Occipital lobe (tissue), 2 donors: ENCODE data around the gene UBXN10. TPM values are rescaled to one million over a fixed set of nuclear protein-coding genes. Genes with fewer than 3 reads are reported as not detected.

Source experiments
- DNase-seq: peaks from one replicate; lab custom pipeline; 2025; lab: John Stamatoyannopoulos, UW
- total RNA-seq: library from RNA; depleted of rRNA; stranded (reverse); fragments of >200 nt; gene quantifications from one replicate; pipeline ENCODE4 v1.2.3, GENCODE V29; 2014

UBXN10 gene
- total RNA-seq, 1 donor from 2014 or later = 1.6 TPM

DNA sequence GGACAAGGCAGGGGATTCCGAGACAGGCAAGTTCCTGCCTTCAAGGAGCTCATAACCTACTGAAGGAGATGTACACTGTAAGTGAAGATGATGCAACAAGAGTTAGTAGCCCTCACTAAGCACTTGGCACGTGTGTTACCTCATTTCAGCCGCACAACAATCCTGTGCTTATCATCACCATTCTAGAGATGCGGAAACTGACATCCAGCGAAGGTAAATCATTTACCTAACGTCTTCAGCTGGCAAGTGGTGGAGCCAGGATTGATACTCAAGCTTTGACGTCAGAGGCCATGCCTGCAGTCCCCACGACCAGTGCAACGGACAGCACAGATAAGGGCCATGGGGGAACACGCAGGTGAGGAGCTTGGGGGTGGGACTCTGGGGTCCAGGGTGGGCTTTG is 2.9 kb upstream of the UBXN10 start:
- no peak for DNase-seq

DNA sequence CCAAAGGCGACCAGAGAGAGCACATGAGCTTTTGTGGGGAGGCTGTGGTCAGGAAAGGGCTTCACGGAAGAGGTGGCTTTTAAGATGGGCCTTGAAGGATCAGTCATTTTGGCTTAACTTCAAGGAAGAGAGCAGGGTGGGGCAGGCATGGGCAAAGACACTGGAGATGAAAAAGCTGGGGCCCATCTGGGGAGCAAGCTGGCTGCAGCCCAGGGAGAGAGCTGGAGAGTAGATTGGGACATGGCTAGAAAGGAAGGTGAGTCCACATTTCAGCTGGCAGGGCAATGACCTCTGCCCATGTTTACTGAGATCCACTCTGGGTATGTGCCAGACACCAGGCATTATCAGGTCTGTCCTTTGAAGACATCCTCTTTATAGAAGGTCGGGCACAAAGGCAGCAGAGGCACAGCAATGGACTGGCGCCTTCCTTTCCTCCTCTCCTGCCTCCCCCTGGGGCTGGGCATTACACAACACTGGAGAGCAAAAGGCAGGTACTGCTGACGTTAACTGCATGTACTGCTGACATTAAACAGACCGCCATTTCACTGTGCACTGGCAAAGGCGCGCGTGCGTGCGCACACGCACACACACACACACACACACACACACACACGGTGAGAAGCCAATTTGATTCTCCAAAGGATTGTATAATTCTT is 2.2 kb upstream of the UBXN10 start:
- DNase-seq = no peak

DNA sequence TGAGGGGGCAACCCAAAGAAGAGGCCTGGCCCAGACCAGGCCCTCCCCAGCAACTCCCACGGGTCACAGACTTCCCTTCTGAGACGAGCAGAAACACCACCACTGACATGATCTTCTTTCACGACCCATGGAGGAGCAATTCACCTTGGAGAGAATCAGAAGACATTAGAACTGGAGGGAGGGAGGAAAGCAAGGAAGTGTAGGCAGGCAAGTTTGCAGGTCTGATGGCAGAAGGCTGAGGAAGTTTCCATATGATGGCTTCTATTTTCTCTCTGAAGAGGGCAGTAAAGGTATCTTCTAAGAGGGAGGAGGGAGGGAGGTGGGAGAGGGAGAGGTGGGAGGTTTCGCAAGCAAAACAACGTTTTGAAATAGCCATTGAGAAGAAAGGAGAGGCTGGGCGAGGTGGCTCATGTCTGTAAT is 1.4 kb upstream of the UBXN10 start:
- no peak for DNase-seq

DNA sequence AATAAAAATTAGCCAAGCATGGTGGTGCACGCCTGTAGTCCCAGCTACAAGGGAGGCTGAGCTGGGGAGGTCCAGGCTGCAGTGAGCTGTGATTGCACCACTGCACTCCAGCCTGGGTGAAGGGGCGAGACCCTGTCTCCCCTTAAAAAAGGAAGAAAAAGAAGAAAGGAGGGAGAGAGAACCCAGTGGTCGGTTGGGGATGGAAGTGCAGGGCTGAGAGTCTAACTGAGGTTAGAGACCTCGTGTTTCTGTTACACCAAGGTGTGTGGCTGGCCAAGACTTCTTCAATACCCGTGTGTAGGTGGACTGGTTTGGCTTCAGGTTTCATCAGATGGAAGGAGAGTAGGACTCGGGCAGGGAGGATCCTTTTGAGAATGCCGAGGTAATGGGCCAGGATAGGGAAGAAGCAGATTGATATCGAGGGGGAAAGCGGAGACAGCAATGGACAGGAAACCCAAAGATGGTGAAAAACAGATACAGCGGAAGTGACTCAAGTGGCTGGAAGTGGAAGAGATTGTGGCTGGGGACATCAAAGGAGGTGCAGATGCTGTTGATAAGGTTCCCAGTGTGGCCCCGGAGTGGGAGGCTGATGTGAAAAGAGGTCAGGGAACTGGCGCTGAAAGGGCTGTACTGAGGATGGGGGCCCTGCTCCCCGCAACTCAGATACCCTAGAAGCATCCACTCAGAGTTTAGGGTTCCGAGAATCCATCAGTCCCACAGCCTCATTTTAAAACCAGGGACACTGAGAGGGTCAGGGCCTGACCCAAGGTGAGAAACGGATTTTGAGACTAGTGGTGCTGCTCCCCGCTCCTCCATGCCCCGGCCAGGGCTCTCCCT is 681 bp upstream of the UBXN10 start:
- DNase-seq = no peak

DNA sequence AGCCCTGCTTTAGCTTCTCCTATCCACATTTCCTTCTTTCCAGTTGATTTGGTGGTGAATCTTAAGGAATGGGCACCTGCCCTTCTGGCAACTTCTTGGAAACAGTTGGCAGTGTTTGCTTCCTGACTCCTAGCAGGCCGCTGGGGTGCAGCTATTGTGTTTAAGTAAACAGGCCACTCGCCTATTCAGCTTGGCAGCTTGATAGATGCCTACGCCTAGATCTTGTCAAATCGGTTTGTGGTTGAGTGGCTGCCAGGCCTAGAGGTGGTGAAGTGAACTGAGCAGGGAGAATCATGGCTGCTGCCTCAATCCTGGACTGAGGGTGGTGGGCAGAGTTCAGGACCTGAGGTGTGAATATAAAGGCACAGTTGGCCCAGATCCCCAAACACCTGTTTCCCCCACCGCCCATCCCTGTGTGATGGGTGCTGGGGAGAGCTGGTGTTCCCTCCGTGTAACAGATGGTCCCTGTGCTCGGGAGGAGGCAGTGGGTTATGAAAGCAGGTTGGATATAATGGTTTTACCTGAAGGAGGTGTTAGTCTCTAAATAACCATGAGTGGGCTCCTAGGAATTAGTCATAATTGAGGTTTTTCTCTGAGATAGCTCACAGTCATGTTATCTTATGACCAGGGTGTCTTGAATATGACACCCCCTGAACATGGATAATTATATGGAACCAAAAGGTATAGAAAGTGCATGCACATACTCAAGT is 1.4 kb downstream of the UBXN10 start:
- peak; percentile 69 for DNase-seq

DNA sequence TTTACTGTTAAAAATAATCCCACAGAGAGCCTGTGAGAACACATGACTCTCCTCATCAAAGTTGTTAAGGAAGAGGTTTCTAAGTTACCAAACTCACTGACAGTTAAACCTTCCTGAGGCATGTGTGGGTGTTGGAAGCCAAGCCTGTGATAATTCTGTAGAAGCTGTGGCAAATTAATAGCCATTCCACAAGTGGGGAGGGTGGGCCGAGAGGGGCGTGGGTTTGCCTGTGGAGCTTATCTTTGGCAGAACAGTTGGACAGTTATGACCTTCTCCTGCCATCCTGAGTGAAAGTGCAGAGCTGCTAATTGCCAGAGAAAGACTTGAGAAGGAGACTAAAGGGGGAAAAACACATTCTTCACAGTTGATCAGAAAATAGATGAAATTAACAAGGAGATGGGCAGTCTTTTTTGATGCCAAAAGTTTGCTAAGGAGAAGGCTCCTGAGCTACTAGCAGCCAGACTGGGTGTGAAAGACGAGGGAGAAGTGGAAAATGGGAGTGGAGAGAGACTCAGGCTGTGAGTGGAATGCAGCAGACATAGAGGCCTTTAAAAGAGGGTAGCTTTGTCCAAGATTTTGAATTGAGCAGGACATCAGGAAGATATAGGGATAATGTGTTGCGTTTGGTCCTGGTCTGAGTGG is 2.0 kb downstream of the UBXN10 start:
- no peak for DNase-seq

DNA sequence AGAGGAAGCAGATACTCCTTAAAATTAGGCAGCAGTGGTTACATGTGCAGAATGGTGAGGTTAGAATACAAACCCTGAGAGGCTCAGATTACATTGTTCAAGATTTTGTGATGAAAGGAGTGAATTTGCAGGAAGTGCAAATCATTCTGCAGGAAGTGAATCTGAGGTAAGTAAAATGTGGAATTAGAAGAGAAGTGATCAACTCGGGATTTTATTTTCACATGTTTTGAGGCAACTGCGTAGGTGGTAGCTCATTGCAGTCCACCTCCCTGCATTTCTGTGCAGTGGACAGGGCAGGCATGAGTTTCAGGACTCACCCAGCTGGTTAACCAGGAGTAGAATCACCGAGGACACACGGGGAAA is 2.5 kb downstream of the UBXN10 start:
- no peak for DNase-seq

DNA sequence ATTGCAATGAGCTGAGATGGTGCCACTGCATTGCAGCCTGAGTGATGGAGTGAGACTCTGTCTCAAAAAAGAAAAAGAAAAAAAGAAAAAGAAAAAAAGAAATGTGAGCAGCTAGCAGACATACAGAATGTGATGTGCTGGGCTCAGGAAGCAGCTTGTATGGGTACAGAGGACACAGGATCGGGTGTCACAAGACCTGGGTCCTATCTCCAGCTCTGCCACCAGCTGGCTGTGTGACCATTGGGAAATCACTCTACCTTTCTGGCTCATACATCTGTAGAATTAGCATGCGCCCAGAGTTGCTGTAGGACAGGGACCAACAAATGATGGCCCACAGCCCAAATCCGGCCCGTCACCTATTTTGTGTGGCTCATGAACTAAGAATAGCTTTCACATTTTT is 3.8 kb downstream of the UBXN10 start:
- DNase-seq = no peak

DNA sequence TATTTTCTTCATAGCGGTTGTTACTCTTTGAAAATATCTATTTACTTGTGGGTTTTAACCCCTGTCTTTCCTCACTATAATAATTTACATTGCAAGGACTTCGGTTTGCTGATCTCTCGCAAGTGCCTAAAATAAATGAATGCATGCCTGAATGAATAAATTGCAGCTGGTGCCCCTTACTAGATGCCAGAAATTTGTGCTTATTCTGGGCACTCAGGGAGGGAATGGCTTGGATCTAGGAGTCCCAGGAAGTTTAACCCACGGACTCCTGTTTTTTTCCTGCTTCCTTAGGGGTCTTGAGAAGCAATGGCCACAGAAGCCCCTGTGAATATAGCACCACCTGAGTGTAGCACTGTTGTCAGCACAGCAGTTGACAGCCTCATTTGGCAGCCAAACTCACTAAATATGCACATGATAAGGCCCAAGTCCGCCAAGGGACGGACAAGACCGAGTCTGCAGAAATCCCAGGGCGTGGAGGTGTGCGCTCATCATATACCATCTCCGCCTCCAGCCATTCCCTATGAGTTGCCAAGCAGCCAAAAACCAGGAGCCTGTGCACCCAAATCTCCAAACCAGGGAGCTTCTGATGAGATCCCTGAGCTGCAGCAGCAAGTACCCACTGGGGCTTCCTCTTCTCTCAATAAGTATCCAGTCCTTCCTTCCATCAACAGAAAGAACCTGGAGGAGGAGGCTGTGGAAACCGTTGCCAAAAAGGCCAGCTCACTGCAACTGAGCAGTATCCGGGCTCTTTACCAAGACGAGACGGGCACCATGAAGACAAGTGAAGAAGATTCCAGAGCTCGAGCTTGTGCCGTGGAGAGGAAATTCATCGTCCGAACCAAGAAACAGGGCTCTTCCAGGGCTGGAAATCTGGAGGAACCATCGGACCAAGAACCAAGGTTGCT is 4.6 kb downstream of the UBXN10 start:
- peak; percentile 40 for DNase-seq

DNA sequence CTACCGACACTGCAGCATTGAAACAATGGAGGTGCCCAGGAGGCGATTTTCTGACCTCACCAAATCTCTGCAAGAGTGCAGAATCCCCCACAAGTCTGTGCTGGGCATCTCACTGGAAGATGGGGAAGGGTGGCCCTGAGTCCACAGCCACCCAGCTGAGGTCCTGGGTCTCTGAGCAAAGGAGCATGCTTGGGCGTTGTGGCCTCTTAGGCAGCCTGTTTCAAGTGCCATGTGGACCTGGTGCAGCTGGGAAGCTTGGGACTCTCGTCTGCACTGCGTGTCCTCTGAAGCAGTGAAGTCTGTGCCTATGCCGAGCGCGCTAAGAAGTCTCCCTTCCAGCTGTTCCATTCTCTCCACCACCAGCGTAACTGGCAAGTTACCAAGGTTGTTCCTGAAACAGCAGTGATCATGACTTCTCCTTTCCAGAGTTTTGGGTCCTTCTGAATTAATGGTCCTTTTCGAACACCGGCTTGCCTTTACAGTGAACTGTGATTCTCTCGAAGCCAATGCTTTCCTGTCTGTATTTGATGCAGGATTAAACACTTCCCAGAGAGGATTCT is 5.5 kb downstream of the UBXN10 start:
- no peak for DNase-seq

DNA sequence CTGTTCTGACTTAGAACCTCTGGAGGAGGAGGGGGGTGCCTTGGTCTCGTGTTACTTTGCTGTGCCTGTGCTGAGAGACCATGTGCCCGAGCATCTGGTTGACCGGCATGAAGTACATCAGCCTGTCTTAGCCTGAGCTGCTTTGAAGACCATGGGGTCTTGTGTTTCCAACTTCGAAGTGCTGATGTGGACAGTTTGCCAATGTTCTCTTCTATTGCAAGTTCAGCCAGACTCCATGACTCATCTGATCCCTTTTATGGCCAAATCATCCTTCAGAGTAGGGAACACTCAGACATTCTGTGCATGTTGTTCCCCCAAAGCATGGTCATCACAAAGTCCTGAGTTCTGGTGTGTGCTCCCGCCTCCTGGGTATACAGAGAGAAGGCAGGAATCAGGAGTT is 6.5 kb downstream of the UBXN10 start:
- DNase-seq = no peak

DNA sequence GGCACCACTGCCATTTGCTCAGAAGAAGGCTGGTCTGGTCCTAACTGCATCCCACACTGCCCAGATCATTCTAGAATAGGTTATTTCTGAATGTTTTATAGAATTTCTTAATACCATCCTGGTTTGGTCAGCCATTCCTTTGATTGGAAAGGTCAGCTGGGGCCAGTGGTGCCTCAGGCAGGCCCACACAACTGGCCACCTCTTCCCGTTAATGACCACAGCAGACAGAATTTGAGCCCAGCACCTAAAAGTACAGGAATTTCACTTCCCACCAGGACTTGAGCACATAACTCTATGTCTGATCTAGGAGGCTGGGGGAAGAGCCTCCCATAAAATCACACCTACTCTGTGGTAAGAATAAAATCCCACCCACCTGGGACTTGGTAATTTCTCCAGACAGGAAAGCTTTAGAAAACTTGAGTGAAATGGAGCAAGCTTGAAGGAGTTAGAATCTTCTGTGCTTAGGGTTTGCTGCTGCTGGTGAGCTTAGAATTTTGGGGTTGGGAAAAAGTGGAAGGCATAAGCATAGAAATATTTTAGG is 7.0 kb downstream of the UBXN10 start:
- no peak for DNase-seq

DNA sequence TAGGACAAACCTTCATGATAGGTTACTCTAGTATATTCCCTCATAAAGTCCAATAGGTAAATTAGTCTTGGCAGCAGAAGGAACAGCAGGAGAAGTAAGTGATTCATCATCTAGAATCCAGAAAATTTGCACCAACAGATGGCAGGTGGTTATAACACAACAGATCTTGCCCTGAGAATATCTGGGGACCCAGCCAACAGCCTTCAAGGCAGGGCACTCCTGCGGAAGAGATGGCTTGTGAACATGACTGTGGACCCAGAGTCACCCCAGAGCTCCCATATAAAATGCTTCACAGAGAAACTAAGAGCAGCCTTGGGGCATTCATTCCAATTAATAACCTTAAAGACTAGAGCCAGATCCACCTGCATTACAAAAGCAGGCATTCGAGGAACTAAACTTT is 8.3 kb downstream of the UBXN10 start:
- no peak for DNase-seq

DNA sequence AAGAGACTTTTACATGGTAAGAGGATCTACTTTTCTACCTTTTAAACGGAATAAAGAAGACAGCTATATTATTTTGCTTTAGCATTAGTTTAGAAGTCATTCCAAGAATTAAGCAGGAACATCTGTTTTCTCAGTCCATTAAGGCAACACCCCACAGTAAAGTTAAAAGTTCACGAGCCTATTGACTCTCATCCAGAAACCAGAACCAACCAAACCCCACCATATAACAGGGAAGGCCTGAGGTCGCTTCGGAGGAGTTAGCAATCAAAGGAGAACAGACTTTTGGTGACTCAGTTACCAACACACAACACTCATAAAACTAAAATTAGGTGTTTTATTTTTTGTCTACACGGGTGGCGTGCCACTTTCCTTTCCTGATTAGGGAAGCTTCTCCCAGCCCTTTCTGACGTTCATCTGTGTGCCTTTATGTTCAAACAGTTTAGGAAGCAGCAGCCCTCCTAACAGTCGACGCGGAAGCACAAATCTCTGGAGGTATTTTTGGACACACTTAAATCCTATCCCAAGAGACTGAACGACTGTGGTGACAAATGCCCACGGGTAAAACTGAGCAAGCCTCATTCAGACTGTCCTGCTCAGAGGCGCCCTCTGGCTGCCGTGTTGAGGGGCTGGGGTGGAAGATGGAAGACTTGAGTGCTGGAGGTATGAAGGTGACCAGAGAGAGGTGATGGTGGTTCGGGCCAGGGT is 9.0 kb downstream of the UBXN10 start:
- DNase-seq = peak; percentile 41

DNA sequence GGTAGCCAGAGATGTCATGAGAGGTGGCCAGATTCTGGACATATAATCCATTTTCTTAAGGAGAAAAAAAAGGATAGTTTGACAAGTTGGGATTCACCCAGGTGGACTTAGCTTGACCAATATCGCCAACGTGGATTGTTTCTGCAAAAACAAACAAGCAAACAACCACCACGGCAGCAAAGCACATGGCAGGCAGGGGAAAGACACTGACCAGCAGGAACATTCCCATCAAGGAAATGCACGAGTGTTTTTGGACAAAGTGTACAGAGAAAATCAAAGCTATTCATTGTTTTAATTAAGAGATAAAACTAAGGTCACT is 9.5 kb downstream of the UBXN10 start:
- no peak for DNase-seq

DNA sequence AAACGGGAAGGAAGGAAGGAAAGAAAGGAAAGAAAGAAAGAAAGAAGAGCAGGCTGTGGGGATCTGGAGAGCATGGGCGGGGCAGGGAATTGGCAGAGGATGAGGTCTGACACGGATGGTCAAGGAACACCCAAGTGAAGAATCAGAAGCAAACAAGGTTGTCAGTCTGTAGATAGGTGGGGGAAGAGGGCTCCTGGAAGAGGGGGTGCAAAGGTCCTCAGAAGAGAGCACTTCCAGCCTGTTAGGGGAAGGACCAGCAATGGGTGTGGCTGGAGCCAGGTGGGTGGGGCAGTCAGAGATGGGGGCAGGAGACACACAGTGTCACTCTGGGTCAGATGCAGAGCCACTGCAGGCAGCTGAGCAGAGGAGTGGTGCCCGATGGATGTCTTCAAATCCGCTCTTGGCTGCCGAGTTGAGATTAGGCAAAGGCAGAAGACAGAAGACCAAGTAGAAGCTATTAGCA is 11.5 kb downstream of the UBXN10 start:
- DNase-seq = no peak

DNA sequence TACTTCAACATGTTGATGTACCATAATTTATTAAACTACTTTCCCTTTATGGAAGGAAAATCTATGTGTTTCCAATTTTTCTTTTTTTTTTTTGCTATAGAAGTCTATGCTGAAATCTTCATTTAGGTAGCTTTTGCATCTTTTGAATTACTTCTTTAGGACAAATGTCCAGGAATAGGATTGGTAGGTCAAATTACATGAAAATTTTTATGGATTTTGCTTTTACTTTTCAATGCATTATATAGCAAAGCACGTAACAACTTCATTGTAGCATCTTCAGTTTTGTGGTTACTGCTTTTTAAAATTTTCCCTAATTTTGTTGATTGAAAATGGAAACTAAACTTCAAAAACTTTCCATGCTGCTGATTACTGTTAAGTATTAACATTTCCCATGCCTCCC is 12.4 kb downstream of the UBXN10 start:
- no peak for DNase-seq

DNA sequence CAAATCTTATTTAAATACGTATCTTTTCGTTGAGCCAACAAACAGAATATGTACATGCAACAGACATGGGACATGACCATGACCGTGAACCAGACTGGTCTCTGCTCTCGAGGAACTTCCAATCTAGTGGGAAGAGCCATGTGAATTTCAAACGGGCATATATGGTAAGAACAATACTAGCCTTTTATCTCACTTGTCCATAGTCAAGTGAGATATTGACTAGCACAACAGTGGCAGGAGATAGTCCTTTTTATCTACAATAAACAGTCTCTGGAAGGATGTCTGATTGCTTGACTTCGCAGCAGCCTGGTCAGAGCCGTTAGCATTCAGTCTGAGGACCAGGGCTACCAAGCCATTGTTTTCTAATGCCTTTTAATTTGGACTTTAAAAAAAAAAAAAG is 13.0 kb downstream of the UBXN10 start:
- DNase-seq = no peak

DNA sequence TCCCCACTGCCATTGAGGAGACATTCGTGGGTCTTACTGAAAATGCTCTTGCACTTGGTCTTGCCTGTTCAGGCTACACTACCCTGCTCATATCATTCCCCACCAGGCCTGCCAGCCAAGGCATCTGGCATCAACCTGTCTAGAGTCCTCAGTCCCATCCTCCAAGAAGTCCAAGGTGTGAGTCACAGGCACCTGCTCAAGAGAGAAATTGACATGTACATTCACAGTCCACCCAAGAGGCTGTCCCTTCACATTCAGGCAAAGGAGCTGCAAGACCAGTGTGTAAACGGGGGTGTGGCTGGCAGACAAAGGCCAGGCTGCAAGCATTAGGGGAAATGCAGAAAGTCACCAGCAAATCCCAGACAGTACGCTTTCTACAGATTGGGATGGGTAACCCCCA is 13.5 kb downstream of the UBXN10 start:
- DNase-seq = no peak

DNA sequence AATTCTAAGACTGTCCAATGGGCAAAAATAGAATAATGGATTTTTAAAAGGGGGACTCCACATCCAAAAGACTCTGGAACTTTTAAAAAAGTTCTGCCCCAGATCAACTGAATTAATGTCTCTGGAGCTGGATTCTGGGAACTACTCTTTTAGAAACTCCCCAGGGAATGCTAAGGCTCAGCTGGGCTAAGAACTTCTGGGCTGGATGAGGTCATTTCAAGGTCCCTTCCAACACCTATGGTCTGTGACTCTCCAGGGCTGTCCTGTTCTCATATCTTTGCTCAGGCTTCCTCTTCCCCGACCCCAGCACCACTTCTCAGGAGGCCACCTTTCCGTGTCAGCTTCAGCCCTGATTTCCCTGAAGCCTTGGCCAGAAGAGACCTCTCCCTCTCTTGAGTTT is 13.9 kb downstream of the UBXN10 start:
- no peak for DNase-seq
